HEK293T (cell line): Measurements from ENCODE around the gene ACVR1C.

Experiments
- CTCF ChIA-PET: fragments of 350-600 bp; formaldehyde crosslinking; extraction: SDS; loops from one replicate; lab custom pipeline; 2021; ENCODE audit warnings: antibody characterized with exemption, inconsistent platforms; lab: Yijun Ruan, JAX
- POLR2A ChIA-PET: fragments of 350-600 bp; formaldehyde crosslinking; extraction: SDS; loops from one replicate; lab custom pipeline; 2020; ENCODE audit warnings: antibody characterized with exemption, inconsistent platforms; lab: Yijun Ruan, JAX
- DNase-seq: peaks from one replicate; pipeline ENCODE4 v3.0.0; 2012; ENCODE audit warnings: mixed read lengths; ENCODE audit errors: extremely low spot score
- ARNT ChIP-seq: fragments of 450-650 bp; IDR thresholded peaks from 2 replicates; pipeline ENCODE4 v1.6.1; 2017; ENCODE audit warnings: mild to moderate bottlenecking
- BHLHE40 ChIP-seq: fragments of 450-650 bp; IDR thresholded peaks from 2 replicates; pipeline ENCODE4 v1.6.1; 2016; ENCODE audit warnings: mild to moderate bottlenecking, moderate library complexity, borderline replicate concordance
- CTBP1 ChIP-seq: fragments of 450-650 bp; IDR thresholded peaks from 2 replicates; pipeline ENCODE4 v1.6.1; 2016; ENCODE audit warnings: borderline replicate concordance
- ELF4 ChIP-seq: fragments of 450-650 bp; IDR thresholded peaks from 2 replicates; pipeline ENCODE4 v1.6.1; 2017; ENCODE audit warnings: antibody characterized with exemption
- FOXA1 ChIP-seq: fragments of 450-650 bp; IDR thresholded peaks from 2 replicates; pipeline ENCODE4 v1.6.1; 2016; ENCODE audit warnings: mild to moderate bottlenecking
- FOXK2 ChIP-seq: fragments of 450-650 bp; IDR thresholded peaks from 2 replicates; pipeline ENCODE4 v1.6.1; 2016; ENCODE audit warnings: mild to moderate bottlenecking
- FOXM1 ChIP-seq: fragments of 450-650 bp; IDR thresholded peaks from 2 replicates; pipeline ENCODE4 v1.6.1; 2017; ENCODE audit warnings: mild to moderate bottlenecking, borderline replicate concordance
- HDGF ChIP-seq: fragments of 450-650 bp; IDR thresholded peaks from 2 replicates; pipeline ENCODE4 v1.6.1; 2017; ENCODE audit warnings: antibody characterized with exemption, borderline replicate concordance
- L3MBTL2 ChIP-seq: fragments of 450-650 bp; conservative IDR thresholded peaks from 2 replicates; pipeline ENCODE4 v1.6.1; 2016; ENCODE audit warnings: mild to moderate bottlenecking
- LEF1 ChIP-seq: fragments of 450-650 bp; IDR thresholded peaks from 2 replicates; pipeline ENCODE4 v1.6.1; 2017; ENCODE audit warnings: mild to moderate bottlenecking, borderline replicate concordance
- NFRKB ChIP-seq: fragments of 450-650 bp; IDR thresholded peaks from 2 replicates; pipeline ENCODE4 v1.6.1; 2016; ENCODE audit warnings: mild to moderate bottlenecking, moderate library complexity
- PKNOX1 ChIP-seq: fragments of 450-650 bp; IDR thresholded peaks from 2 replicates; pipeline ENCODE4 v1.6.1; 2016
- SP1 ChIP-seq: fragments of 450-650 bp; IDR thresholded peaks from 2 replicates; pipeline ENCODE4 v1.6.1; 2017
- SUZ12 ChIP-seq: fragments of 450-650 bp; IDR thresholded peaks from 2 replicates; pipeline ENCODE4 v1.6.1; 2016; ENCODE audit warnings: mild to moderate bottlenecking
- TARDBP ChIP-seq: fragments of 450-650 bp; IDR thresholded peaks from 2 replicates; pipeline ENCODE4 v1.6.1; 2016
- ZNF384 ChIP-seq: fragments of 450-650 bp; IDR thresholded peaks from 2 replicates; pipeline ENCODE4 v1.6.1; 2016

ACVR1C gene

GRCh38 chr2:157631861-157632260, 3.2 kb upstream of the ACVR1C start:
- POLR2A ChIA-PET = no interaction called here
- TF ChIP-seq ARNT (no peak), HDGF (no peak), ELF4 (no peak), FOXM1 (no peak), NFRKB (no peak), FOXA1 (no peak), LEF1 (no peak), CTBP1 (no peak), TARDBP (no peak), L3MBTL2 (no peak), BHLHE40 (no peak), SUZ12 (no peak), FOXK2 (no peak), PKNOX1 (no peak), ZNF384 (no peak)
- CTCF ChIA-PET = no interaction called here
- no peak for DNase-seq

DNA sequence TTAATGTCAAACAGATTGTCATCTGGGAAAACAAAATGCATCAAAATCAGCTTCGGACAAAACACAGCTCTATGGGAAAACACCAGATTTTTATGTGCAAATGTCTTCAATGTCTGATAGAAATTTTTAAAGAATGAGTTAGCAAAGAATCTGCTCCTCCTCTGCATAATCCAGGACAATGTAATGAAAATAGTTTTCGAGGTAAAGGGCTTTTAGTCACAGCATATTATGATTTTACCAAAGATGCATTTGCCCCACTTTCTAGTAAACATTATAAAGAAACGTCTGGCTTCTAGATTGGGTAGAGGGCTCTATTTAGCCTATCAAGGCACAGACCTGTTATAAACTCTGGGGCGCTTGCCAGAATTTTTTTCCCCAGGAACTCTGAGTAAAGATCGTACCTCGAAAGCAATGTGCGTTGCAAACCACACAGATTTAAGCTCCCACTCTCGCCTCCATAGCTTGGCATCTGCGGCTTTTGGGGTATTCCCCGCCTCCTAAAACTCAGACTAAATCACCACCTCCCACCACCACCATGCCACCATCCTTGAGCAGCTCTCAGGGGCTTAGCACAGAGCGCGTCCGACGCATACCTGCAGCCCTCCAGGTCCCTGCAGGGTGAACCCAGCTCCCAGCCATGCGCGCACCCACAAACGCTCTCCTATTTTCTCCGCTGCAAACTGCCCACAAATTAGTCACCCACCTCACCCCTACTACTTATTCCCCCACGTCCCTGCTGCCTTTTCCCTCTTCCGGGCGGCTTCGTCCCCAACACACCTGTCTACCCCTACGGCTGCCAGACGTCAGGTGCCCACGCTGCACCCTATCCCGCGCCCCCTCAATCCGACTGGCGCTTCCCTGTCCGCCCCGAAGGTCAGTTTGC, 829 bp downstream of the ACVR1C start:
- POLR2A ChIA-PET = no interaction called here
- DNase-seq = peak; percentile 6
- CTCF ChIA-PET = interaction anchor here (0.6 to 1.6 kb wide), 2 partner anchors 9 to 11 kb away, joined by 5 read pairs; no protein-coding TSS in a partner anchor
- TF ChIP-seq BHLHE40 (no peak), HDGF (no peak), NFRKB (no peak), ZNF384 (no peak), ARNT (no peak), L3MBTL2 (no peak), CTBP1 (no peak), FOXM1 (no peak), FOXK2 (no peak), SUZ12 (no peak), SP1 (no peak), PKNOX1 (no peak), ELF4 (no peak), TARDBP (no peak), FOXA1 (no peak), LEF1 (no peak)

- TF ChIP-seq SP1 (no peak), ZNF384 (no peak), L3MBTL2 (no peak), ELF4 (no peak), HDGF (no peak), FOXA1 (no peak), FOXK2 (no peak), CTBP1 (no peak), LEF1 (no peak)
- ChIA-PET CTCF (no interaction called here), POLR2A (no interaction called here)
- DNase-seq = no peak
These were observed 3.4 kb downstream of the ACVR1C start for GRCh38 chr2:157625296-157625695.

GRCh38 chr2:157620956-157621355, 7.7 kb downstream of the ACVR1C start:
- ChIA-PET POLR2A (no interaction called here), CTCF (interaction anchor here (2.4 kb wide), 1 partner anchor 8 kb away, joined by 8 read pairs; the partner anchor contains the start of gene ACVR1C)
- TF ChIP-seq FOXK2 (no peak), ARNT (no peak), BHLHE40 (no peak), SUZ12 (no peak), TARDBP (no peak), HDGF (no peak), SP1 (no peak), FOXA1 (no peak), CTBP1 (no peak), ELF4 (no peak), NFRKB (no peak), ZNF384 (no peak), L3MBTL2 (no peak), PKNOX1 (no peak), FOXM1 (no peak), LEF1 (no peak)
- DNase-seq = no peak

DNA sequence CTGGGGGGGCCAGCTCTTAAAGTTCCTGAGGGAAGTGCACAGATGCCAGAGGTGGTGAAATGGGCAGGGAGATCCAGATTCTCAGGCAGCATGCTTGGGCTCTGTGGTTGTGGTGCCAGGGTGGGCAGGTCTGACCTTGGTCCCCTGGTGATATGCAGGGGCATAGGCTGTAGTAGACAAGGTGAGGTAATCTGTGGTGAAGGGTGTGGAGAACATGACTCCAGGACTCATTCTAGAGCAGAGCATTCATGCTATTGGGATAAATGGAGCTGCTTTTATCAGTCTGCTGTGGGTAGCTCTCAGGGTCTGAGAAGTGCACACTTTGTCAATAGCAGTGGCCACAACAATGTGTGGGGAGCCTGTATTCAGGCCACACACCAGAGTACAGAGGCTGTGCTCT, 16.9 kb downstream of the ACVR1C start:
- DNase-seq = no peak
- POLR2A ChIA-PET = no interaction called here
- TF ChIP-seq TARDBP = no peak
- no peak for TF ChIP-seq HDGF
- TF ChIP-seq FOXM1 = no peak
- no peak for TF ChIP-seq SUZ12
- no peak for TF ChIP-seq ZNF384
- no peak for TF ChIP-seq BHLHE40
- CTCF ChIA-PET = no interaction called here

DNA sequence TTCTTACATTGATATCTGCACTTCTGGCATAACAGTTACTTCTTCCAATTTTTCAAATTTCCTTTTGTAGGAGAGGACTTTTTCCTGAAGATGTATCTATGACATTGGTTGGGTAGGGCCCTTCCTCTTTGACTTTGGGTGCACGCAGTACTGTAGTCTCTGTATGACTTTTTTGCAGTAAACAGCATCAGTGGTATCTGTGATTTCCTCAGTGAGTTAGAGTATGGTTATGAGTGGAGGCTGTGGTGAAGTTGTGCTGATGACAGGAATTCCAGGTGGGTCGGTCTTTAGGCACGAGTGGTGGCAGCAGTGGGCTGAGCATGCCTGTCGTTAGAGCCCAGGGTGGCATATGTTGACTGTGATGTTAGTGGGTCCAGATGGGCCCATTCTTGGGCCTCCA, 17.6 kb downstream of the ACVR1C start:
- TF ChIP-seq PKNOX1 (no peak), FOXA1 (no peak), ZNF384 (no peak), TARDBP (no peak), ELF4 (no peak), SUZ12 (no peak), ARNT (no peak), HDGF (no peak), FOXK2 (no peak), CTBP1 (no peak)
- ChIA-PET POLR2A (no interaction called here), CTCF (no interaction called here)
- DNase-seq = no peak
